SH-SY5Y (cell line): ENCODE data around the gene ARID4A.

Source experiments
- GATA2 ChIP-seq: IDR thresholded peaks from 2 replicates; pipeline ENCODE4 v1.6.1; 2011; ENCODE audit warnings: mild to moderate bottlenecking, low read depth, low read length
- GATA3 ChIP-seq: IDR thresholded peaks from 2 replicates; pipeline ENCODE4 v1.6.1; 2011; ENCODE audit warnings: low read depth, mild to moderate bottlenecking, low read length, moderate library complexity

- no peak for TF ChIP-seq GATA2
- TF ChIP-seq GATA3 = no peak
These were observed 42.9 kb downstream of the ARID4A start for GRCh38 chr14:58341152-58341748.
